Mammary epithelial cell (primary cell): ENCODE measurements around the gene FRMD5.

Source experiments
- EZH2 ChIP-seq: IDR thresholded peaks from 2 replicates; pipeline ENCODE4 v1.6.1; 2012; ENCODE audit warnings: low read length, inconsistent platforms, borderline replicate concordance
- TF ChIP-seq, protein P1 (sequence below), 2 donors: IDR thresholded peaks in 1 of 2; conservative IDR thresholded peaks in 1 of 2; 2 replicates each; pipeline ENCODE4 v1.5.1; 2011 to 2012; ENCODE audit warnings: inconsistent platforms in 2 of 2, low read length in 2 of 2, mild to moderate bottlenecking in 2 of 2, control low read depth in 1 of 2, low read depth in 1 of 2; ENCODE audit not compliant: insufficient read depth in 1 of 2; ENCODE audit errors: extremely low read depth in 1 of 2

DNA sequence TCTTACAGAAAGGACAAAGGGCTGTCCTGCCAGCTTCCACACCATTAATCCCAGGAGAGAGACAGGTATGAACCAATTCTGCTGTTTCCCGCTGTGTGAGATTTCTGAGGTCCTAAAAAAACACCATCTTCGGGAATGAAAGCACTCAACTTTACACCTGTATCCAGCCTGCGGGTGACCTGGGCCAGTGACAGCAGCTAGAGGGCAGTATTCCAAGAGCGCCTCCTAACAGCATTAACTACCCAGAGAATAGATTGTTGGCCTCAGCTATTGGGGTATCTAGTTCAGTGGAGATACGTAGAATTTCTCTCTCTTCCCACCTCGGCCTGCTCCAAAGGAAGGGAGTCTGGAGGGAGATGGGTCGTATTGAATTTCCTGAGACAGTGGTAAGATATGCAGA is 313.1 kb downstream of the FRMD5 start:
- TF ChIP-seq, protein P1, sequence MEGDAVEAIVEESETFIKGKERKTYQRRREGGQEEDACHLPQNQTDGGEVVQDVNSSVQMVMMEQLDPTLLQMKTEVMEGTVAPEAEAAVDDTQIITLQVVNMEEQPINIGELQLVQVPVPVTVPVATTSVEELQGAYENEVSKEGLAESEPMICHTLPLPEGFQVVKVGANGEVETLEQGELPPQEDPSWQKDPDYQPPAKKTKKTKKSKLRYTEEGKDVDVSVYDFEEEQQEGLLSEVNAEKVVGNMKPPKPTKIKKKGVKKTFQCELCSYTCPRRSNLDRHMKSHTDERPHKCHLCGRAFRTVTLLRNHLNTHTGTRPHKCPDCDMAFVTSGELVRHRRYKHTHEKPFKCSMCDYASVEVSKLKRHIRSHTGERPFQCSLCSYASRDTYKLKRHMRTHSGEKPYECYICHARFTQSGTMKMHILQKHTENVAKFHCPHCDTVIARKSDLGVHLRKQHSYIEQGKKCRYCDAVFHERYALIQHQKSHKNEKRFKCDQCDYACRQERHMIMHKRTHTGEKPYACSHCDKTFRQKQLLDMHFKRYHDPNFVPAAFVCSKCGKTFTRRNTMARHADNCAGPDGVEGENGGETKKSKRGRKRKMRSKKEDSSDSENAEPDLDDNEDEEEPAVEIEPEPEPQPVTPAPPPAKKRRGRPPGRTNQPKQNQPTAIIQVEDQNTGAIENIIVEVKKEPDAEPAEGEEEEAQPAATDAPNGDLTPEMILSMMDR (conservative IDR thresholded peaks at IDR 0.05 in 1 of 2, IDR thresholded peaks at IDR 0.05 in 1 of 2; ENCODE audit: extremely low read depth in 1 of 2, insufficient read depth in 1 of 2, low read depth in 1 of 2, low read length in 2 of 2) = peak; percentile 30 to 55
- no peak for TF ChIP-seq EZH2
